HepG2 (cell line): ENCODE measurements around the gene VEZF1. TPM values are rescaled to one million over a fixed set of nuclear protein-coding genes. Genes with fewer than 3 reads are reported as not detected.
A peak's percentile ranks its signal among the peaks of the same experiment; 100 is the strongest.

Experiments used
- ADNP ChIP-seq: sonication (generic); formaldehyde crosslinking; IDR thresholded peaks from 2 replicates; pipeline ENCODE4 v1.4.0; 2020; ENCODE audit warnings: missing genetic modification reagents
- AGO1 ChIP-seq: fragments of 200-400 bp; formaldehyde crosslinking; IDR thresholded peaks from 2 replicates; pipeline ENCODE4 v1.6.1; 2017; ENCODE audit warnings: mild to moderate bottlenecking, low read depth, low read length, moderate library complexity; ENCODE audit not compliant: poor library complexity, severe bottlenecking
- ATF1 ChIP-seq: IDR thresholded peaks from 2 replicates; pipeline ENCODE4 v1.6.1; 2016; ENCODE audit warnings: mild to moderate bottlenecking, control low read depth
- ATRX ChIP-seq: sonication (generic); formaldehyde crosslinking; IDR thresholded peaks from 2 replicates; pipeline ENCODE4 v1.4.0; 2020; ENCODE audit warnings: missing genetic modification reagents, borderline replicate concordance
- BRCA1 ChIP-seq: sonication (generic); formaldehyde crosslinking; IDR thresholded peaks from 2 replicates; pipeline ENCODE4 v1.4.0; 2020; ENCODE audit warnings: missing genetic modification reagents
- CAMTA2 ChIP-seq: sonication (generic); formaldehyde crosslinking; IDR thresholded peaks from 2 replicates; pipeline ENCODE4 v1.4.0; 2020; ENCODE audit warnings: mild to moderate bottlenecking, missing genetic modification reagents, borderline replicate concordance
- CCAR2 ChIP-seq: fragments of 200-400 bp; formaldehyde crosslinking; optimal IDR thresholded peaks from 2 replicates; pipeline ENCODE3; 2018; ENCODE audit warnings: low read depth, mild to moderate bottlenecking, low read length, moderate library complexity
- KLF13 ChIP-seq: sonication (generic); formaldehyde crosslinking; IDR thresholded peaks from 2 replicates; pipeline ENCODE4 v1.4.0; 2020; ENCODE audit warnings: mild to moderate bottlenecking, missing genetic modification reagents
- MNT ChIP-seq: fragments of 450-650 bp; IDR thresholded peaks from 2 replicates; pipeline ENCODE4 v1.6.1; 2016
- MTF2 ChIP-seq: sonication (generic); formaldehyde crosslinking; IDR thresholded peaks from 2 replicates; pipeline ENCODE4 v1.5.0; 2020; ENCODE audit warnings: missing genetic modification reagents, borderline replicate concordance
- SALL2 ChIP-seq: sonication (generic); formaldehyde crosslinking; IDR thresholded peaks from 2 replicates; pipeline ENCODE4 v1.8.1; 2023; ENCODE audit warnings: mild to moderate bottlenecking, missing genetic modification reagents, inconsistent platforms
- STAG1 ChIP-seq: sonication (generic); formaldehyde crosslinking; IDR thresholded peaks from 2 replicates; pipeline ENCODE4 v1.4.0; 2020; ENCODE audit warnings: missing genetic modification reagents
- U2AF2 ChIP-seq: fragments of 200-400 bp; formaldehyde crosslinking; IDR thresholded peaks from 2 replicates; pipeline ENCODE4 v1.6.1; 2017; ENCODE audit warnings: low read depth, mild to moderate bottlenecking, low read length
- ZHX2 ChIP-seq, 2 experiments: sonication (generic) in 1 of 2; formaldehyde crosslinking in 1 of 2; IDR thresholded peaks; 2 replicates each; pipeline versions ENCODE4 v1.6.1 to v1.9.0; 2014 to 2022; ENCODE audit warnings: antibody characterized with exemption in 1 of 2, borderline replicate concordance in 1 of 2, inconsistent platforms in 1 of 2, low read depth in 1 of 2, missing genetic modification reagents in 1 of 2
- ZNF12 ChIP-seq: sonication (generic); formaldehyde crosslinking; IDR thresholded peaks from 2 replicates; pipeline ENCODE4 v1.5.0; 2020; ENCODE audit warnings: missing genetic modification reagents
- ZNF331 ChIP-seq: sonication (generic); formaldehyde crosslinking; IDR thresholded peaks from 2 replicates; pipeline ENCODE4 v1.4.0; 2020; ENCODE audit warnings: missing genetic modification reagents
- ZNF382 ChIP-seq: sonication (generic); formaldehyde crosslinking; IDR thresholded peaks from 2 replicates; pipeline ENCODE4 v1.5.0; 2020; ENCODE audit warnings: missing genetic modification reagents, mild to moderate bottlenecking, borderline replicate concordance
- ZNF670 ChIP-seq: sonication (generic); formaldehyde crosslinking; IDR thresholded peaks from 2 replicates; pipeline ENCODE4 v1.8.0; 2022; ENCODE audit warnings: mild to moderate bottlenecking, missing genetic modification reagents, borderline replicate concordance
- polyA plus RNA-seq, 8 experiments: library from polyadenylated mRNA; depleted of rRNA in 3 of 8; stranded (reverse) in 7 of 8; unstranded in 1 of 8; fragments of >200 nt; fragmentation: Illumina TruSeq in 4 of 8; extraction: Trizol in 4 of 8; gene quantifications; 2 replicates each; pipeline versions ENCODE4 v1.2.1 to v1.2.3, GENCODE V29; 2011 to 2016; ENCODE audit warnings: low read depth in 4 of 8, missing spikeins in 1 of 8, mixed read lengths in 1 of 8; ENCODE audit not compliant: insufficient read depth in 1 of 8
- total RNA-seq, 5 experiments: library from RNA; depleted of rRNA; stranded (reverse); fragments of >200 nt; fragmentation: Illumina TruSeq; extraction: Trizol; gene quantifications; 2 replicates each; pipeline ENCODE4 v1.2.3, GENCODE V29; 2016; ENCODE audit warnings: low read depth in 1 of 5
- TF ChIP-seq, protein P1 (sequence below): sonication (generic); formaldehyde crosslinking; IDR thresholded peaks from 2 replicates; pipeline ENCODE4 v1.4.0; 2020; ENCODE audit warnings: mild to moderate bottlenecking, missing genetic modification reagents
- TF ChIP-seq, protein P2 (sequence below): sonication (generic); formaldehyde crosslinking; IDR thresholded peaks from 2 replicates; pipeline ENCODE4 v1.8.1; 2023; ENCODE audit warnings: mild to moderate bottlenecking, missing genetic modification reagents

VEZF1 gene
- total and polyA plus RNA-seq, 2 of the 13 experiments (the other 11 are each of a cell fraction or from before 2014, with no cell fraction given): 45.9 to 49.7 TPM

DNA sequence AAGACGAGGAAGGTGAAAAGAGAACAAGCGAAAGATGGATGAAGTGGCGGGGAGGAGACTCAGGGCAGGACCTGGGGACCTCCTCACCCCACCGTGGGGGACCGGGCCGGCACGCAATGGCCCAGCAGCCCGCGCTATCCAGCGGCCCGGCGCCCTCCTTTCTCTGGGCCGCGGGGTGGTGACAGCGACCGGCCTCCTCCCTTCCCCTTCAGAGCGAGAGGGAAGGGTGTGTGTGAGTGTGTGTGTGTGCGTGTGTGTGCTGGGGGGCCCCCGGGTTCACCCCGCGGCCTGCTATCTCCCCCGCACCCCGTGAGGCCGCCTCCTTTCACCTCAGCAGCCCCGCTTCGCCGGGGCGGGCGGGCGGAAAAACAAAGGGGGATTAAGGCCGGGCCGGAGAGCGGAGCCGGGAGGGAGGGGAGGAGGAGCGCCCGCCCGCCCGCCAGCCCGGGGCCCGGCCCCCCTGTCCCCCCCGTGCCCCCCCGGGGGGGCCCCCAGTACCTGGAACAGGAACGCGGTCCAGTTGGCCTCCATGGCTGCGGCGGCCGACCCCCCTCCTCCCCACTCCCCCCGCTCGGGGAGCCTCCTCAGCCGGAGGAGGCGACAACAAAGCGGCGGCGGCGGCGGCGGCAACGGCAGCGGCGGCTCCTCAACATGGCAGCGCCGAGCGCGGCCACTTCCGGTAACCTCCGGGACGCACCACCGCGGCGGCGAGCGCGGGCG is at the start of gene VEZF1 (continued):
- TF ChIP-seq CCAR2 (no peak), BRCA1 (CRISPR knock-in tag) (no peak), ADNP (CRISPR knock-in tag) (no peak), MNT (no peak), ZNF331 (CRISPR knock-in tag) (no peak), ZHX2 (IDR thresholded peaks at IDR 0.05; ENCODE audit: low read depth) (no peak), ZHX2 (CRISPR knock-in tag; IDR thresholded peaks at IDR 0.05; ENCODE audit: borderline replicate concordance) (peak; percentile 38; the same call in 1 of the 2 replicates), STAG1 (CRISPR knock-in tag) (no peak), U2AF2 (no peak), ZNF382 (no peak), ZNF670 (peak; percentile 49; the same call in 1 of the 2 replicates), SALL2 (CRISPR knock-in tag) (0 out of 2 replicates have a peak, but pooled peaks have one; percentile 30), ATF1 (CRISPR knock-in tag) (no peak), CAMTA2 (no peak), ZNF12 (CRISPR knock-in tag) (no peak), KLF13 (no peak), MTF2 (CRISPR knock-in tag) (no peak), ATRX (no peak), AGO1 (no peak)
- TF ChIP-seq, protein P1, sequence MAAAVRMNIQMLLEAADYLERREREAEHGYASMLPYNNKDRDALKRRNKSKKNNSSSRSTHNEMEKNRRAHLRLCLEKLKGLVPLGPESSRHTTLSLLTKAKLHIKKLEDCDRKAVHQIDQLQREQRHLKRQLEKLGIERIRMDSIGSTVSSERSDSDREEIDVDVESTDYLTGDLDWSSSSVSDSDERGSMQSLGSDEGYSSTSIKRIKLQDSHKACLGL (CRISPR knock-in tag): no peak
- TF ChIP-seq, protein P2, sequence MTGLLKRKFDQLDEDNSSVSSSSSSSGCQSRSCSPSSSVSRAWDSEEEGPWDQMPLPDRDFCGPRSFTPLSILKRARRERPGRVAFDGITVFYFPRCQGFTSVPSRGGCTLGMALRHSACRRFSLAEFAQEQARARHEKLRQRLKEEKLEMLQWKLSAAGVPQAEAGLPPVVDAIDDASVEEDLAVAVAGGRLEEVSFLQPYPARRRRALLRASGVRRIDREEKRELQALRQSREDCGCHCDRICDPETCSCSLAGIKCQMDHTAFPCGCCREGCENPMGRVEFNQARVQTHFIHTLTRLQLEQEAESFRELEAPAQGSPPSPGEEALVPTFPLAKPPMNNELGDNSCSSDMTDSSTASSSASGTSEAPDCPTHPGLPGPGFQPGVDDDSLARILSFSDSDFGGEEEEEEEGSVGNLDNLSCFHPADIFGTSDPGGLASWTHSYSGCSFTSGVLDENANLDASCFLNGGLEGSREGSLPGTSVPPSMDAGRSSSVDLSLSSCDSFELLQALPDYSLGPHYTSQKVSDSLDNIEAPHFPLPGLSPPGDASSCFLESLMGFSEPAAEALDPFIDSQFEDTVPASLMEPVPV: 0 out of 2 replicates have a peak, but pooled peaks have one; percentile 23
